Keratinocyte (primary cell): ENCODE data around the gene KMT2A. TPM values are rescaled to one million over a fixed set of nuclear protein-coding genes. Genes with fewer than 3 reads are reported as not detected.

ENCODE experiments used
- DNase-seq: peaks from one replicate; pipeline ENCODE4 v3.0.0-alpha.2; 2011; ENCODE audit warnings: low read depth, missing footprints, low spot score
- FAIRE-seq: peaks from 2 replicates; lab custom pipeline; 2011; peaks lifted over from hg19 to GRCh38; lab: Jason Lieb, UNC
- H2AFZ ChIP-seq: 2 replicates; pipeline ENCODE4 v1.6.0; 2012; ENCODE audit warnings: low read length, control low read depth, inconsistent platforms; ENCODE audit not compliant: control insufficient read depth
- H3K27ac ChIP-seq: 2 replicates; pipeline ENCODE4 v1.5.1; 2011; ENCODE audit warnings: low read length; ENCODE audit not compliant: control insufficient read depth, insufficient read depth
- H3K27me3 ChIP-seq: 3 replicates; pipeline ENCODE4 v1.6.0; 2011; ENCODE audit warnings: low read length; ENCODE audit not compliant: control insufficient read depth, insufficient read depth; ENCODE audit errors: extremely low read depth
- H3K36me3 ChIP-seq, 2 experiments: 2 replicates in 1 of 2; 3 replicates in 1 of 2; pipeline ENCODE4 v1.5.1; 2011; ENCODE audit warnings: low read length in 2 of 2, mild to moderate bottlenecking in 1 of 2; ENCODE audit not compliant: control insufficient read depth in 2 of 2, insufficient read depth in 2 of 2; ENCODE audit errors: extremely low read depth in 1 of 2
- H3K4me1 ChIP-seq: 3 replicates; pipeline ENCODE4 v1.5.1; 2011; ENCODE audit warnings: low read length; ENCODE audit not compliant: control insufficient read depth, insufficient read depth; ENCODE audit errors: extremely low read depth
- H3K4me2 ChIP-seq: 3 replicates; pipeline ENCODE4 v1.6.0; 2011; ENCODE audit warnings: low read depth, low read length; ENCODE audit not compliant: control insufficient read depth, insufficient read depth; ENCODE audit errors: extremely low read depth
- H3K4me3 ChIP-seq, 3 experiments: fragments of 200-600 bp in 1 of 3; sonication (generic) in 1 of 3; 2 replicates in 2 of 3; 3 replicates in 1 of 3; pipeline ENCODE4 v1.5.1; 2011 to 2016; ENCODE audit warnings: low read length in 3 of 3, mild to moderate bottlenecking in 3 of 3, control low read depth in 2 of 3, inconsistent platforms in 1 of 3, low read depth in 1 of 3, mixed read lengths in 1 of 3, mixed run types in 1 of 3, moderate library complexity in 1 of 3; ENCODE audit not compliant: control insufficient read depth in 2 of 3, insufficient read depth in 2 of 3; ENCODE audit errors: extremely low read depth in 1 of 3
- H3K79me2 ChIP-seq: 2 replicates; pipeline ENCODE4 v1.6.0; 2012; ENCODE audit warnings: low read length; ENCODE audit not compliant: control insufficient read depth, insufficient read depth
- H3K9ac ChIP-seq: 3 replicates; pipeline ENCODE4 v1.6.0; 2011; ENCODE audit warnings: low read length; ENCODE audit not compliant: control insufficient read depth, insufficient read depth; ENCODE audit errors: extremely low read depth
- H3K9me1 ChIP-seq: 3 replicates; pipeline ENCODE4 v1.6.0; 2011; ENCODE audit warnings: low read length; ENCODE audit not compliant: control insufficient read depth, insufficient read depth; ENCODE audit errors: extremely low read depth
- H3K9me3 ChIP-seq: 2 replicates; pipeline ENCODE4 v1.5.1; 2012; ENCODE audit warnings: low read depth, low read length; ENCODE audit not compliant: control insufficient read depth
- H4K20me1 ChIP-seq: 3 replicates; pipeline ENCODE4 v1.6.0; 2011; ENCODE audit warnings: low read length; ENCODE audit not compliant: control insufficient read depth, insufficient read depth; ENCODE audit errors: extremely low read depth
- EZH2 ChIP-seq: IDR thresholded peaks from one replicate; pipeline ENCODE4 v1.6.1; 2012; ENCODE audit warnings: inconsistent platforms, mild to moderate bottlenecking, low read length, moderate library complexity
- dilution Hi-C: fragments of 300-500 bp; cut with MboI; formaldehyde crosslinking; loops from one replicate; pipeline ENCODE4 v1.7.0; 2020; ENCODE audit warnings: low sequenced_read_pairs; ENCODE audit not compliant: extremely low pct_ligation_motif_present
- polyA plus RNA-seq, 5 experiments: library from polyadenylated mRNA; depleted of rRNA in 3 of 5; stranded (reverse) in 3 of 5; stranded (forward) in 1 of 5; unstranded in 1 of 5; fragments of >200 nt; gene quantifications; 1 replicate in 1 of 5; 2 replicates in 3 of 5; 3 replicates in 1 of 5; pipeline versions ENCODE4 v1.2.1 to v1.2.3, GENCODE V29; 2011 to 2012; ENCODE audit warnings: missing spikeins in 2 of 5, low read depth in 1 of 5, low replicate concordance in 1 of 5
- TF ChIP-seq, protein P1 (sequence below), 3 experiments: IDR thresholded peaks in 1 of 3; conservative IDR thresholded peaks in 1 of 3; optimal IDR thresholded peaks in 1 of 3; 2 replicates in 2 of 3; 3 replicates in 1 of 3; pipeline versions ENCODE3 to v1.5.1; 2011; ENCODE audit warnings: low read length in 3 of 3, mild to moderate bottlenecking in 3 of 3, moderate library complexity in 2 of 3, control low read depth in 1 of 3, inconsistent platforms in 1 of 3; ENCODE audit not compliant: insufficient read depth in 2 of 3; ENCODE audit errors: extremely low read depth in 1 of 3

The KMT2A gene
- polyA plus RNA-seq, 1 donor (not counting 4 experiments of a cell fraction or from before 2014, with no cell fraction given), result 11.7 TPM

DNA sequence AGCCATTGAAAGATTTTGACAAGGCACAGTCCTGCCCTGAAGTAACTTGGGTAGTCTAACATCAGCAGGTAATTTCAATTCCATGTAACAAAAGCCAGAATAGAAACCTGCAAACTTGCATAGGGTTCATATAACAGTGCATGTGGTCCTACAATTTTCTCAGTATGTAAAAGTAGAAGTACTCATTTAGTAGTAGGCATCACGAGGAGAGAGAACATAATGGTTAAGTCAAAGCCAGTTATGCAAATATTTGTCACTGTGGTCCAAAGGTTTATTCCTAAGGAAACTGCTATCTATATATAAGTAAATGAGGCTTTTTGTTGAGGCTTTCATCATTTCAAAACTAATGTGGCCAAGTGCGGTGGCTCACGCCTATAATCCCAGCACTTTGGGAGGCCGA is 24.8 kb upstream of the KMT2A start:
- Histone ChIP-seq H2AFZ (no peak overlapping the region), H3K4me3 (no peak overlapping the region), H3K27ac (no peak overlapping the region), H3K36me3 (peaks cover 4 to 12% of the 10 kb centered on the region in 2 experiments), H4K20me1 (no peaks in the 10 kb centered on the region), H3K9ac (no peak overlapping the region), H3K9me1 (no peaks in the 10 kb centered on the region), H3K4me1 (peaks cover 12% of the 10 kb centered on the region), H3K27me3 (no peaks in the 10 kb centered on the region), H3K9me3 (no peaks in the 10 kb centered on the region), H3K4me2 (no peak overlapping the region), H3K79me2 (peaks cover 6% of the 10 kb centered on the region)
- TF ChIP-seq EZH2, result no peak
- TF ChIP-seq, protein P1, sequence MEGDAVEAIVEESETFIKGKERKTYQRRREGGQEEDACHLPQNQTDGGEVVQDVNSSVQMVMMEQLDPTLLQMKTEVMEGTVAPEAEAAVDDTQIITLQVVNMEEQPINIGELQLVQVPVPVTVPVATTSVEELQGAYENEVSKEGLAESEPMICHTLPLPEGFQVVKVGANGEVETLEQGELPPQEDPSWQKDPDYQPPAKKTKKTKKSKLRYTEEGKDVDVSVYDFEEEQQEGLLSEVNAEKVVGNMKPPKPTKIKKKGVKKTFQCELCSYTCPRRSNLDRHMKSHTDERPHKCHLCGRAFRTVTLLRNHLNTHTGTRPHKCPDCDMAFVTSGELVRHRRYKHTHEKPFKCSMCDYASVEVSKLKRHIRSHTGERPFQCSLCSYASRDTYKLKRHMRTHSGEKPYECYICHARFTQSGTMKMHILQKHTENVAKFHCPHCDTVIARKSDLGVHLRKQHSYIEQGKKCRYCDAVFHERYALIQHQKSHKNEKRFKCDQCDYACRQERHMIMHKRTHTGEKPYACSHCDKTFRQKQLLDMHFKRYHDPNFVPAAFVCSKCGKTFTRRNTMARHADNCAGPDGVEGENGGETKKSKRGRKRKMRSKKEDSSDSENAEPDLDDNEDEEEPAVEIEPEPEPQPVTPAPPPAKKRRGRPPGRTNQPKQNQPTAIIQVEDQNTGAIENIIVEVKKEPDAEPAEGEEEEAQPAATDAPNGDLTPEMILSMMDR (optimal IDR thresholded peaks at IDR 0.05 in 1 of 3, IDR thresholded peaks at IDR 0.05 in 1 of 3, conservative IDR thresholded peaks at IDR 0.05 in 1 of 3; ENCODE audit: extremely low read depth in 1 of 3, insufficient read depth in 2 of 3, low read length in 3 of 3), result no peak
- dilution Hi-C loops, result no loop called here
- FAIRE-seq, result no peak
- no peak for DNase-seq

DNA sequence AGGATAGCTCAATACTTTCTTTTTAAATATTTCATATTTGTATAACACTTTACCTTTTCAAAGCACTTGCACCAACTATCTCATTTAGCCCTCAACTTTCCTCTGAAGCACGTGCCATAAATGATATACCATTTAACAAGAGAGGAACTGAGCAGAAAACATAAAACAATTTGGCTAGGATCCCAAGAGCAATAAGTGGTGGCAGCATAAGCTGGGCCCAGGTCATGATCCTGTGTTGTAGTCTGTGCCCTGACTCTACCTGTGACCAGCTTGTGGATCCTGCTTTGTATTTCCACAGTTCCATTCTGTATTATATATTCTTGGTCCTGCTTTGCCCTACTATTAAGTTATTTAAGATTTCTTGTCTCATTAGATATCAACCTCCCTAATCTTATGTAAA is 23.4 kb upstream of the KMT2A start:
- Histone ChIP-seq H2AFZ (no peak overlapping the region), H3K4me1 (peaks cover 18% of the 10 kb centered on the region), H3K4me3 (no peak overlapping the region), H3K9me3 (no peaks in the 10 kb centered on the region), H3K36me3 (peaks cover 0 to 3% of the 10 kb centered on the region in 2 experiments), H4K20me1 (no peaks in the 10 kb centered on the region), H3K9me1 (peaks cover 3% of the 10 kb centered on the region), H3K27ac (no peak overlapping the region), H3K79me2 (no peaks in the 10 kb centered on the region), H3K27me3 (no peaks in the 10 kb centered on the region), H3K9ac (no peak overlapping the region), H3K4me2 (no peak overlapping the region)
- no peak for DNase-seq
- no peak for FAIRE-seq
- dilution Hi-C loops, result no loop called here
- TF ChIP-seq, protein P1 (optimal IDR thresholded peaks at IDR 0.05 in 1 of 3, IDR thresholded peaks at IDR 0.05 in 1 of 3, conservative IDR thresholded peaks at IDR 0.05 in 1 of 3; ENCODE audit: extremely low read depth in 1 of 3, insufficient read depth in 2 of 3, low read length in 3 of 3), result no peak
- no peak for TF ChIP-seq EZH2
